Testis (tissue), 3 donors: ENCODE measurements around the gene RAD18. TPM values are rescaled to one million over a fixed set of nuclear protein-coding genes. Genes with fewer than 3 reads are reported as not detected.

Experiments used
- DNase-seq: peaks from one replicate; pipeline ENCODE4 v3.0.0-alpha.2; 2019
- H3K27ac ChIP-seq, 2 donors: fragments of 200-600 bp; sonication (generic); one replicate each; pipeline ENCODE4 v1.5.1; 2019
- H3K27me3 ChIP-seq: fragments of 200-600 bp; sonication (generic); one replicate; pipeline ENCODE4 v1.5.1; 2019
- H3K36me3 ChIP-seq: fragments of 200-600 bp; sonication (generic); one replicate; pipeline ENCODE4 v1.5.1; 2017; ENCODE audit warnings: low read depth; ENCODE audit errors: missing control alignments
- H3K4me1 ChIP-seq: fragments of 200-600 bp; sonication (generic); one replicate; pipeline ENCODE4 v1.5.1; 2019
- H3K4me3 ChIP-seq, 2 donors: fragments of 200-600 bp; sonication (generic); one replicate each; pipeline ENCODE4 v1.5.1; 2017 to 2019
- H3K9me3 ChIP-seq: fragments of 200-600 bp; sonication (generic); one replicate; pipeline ENCODE4 v1.5.1; 2017
- CTCF ChIP-seq, 3 experiments: fragments of 450-650 bp in 2 of 3; fragments of 200-600 bp in 1 of 3; sonication (generic) in 1 of 3; IDR thresholded peaks; one replicate each; pipeline ENCODE4 v1.5.1; 2016 to 2019; ENCODE audit warnings: antibody characterized with exemption in 3 of 3, mild to moderate bottlenecking in 2 of 3, moderate library complexity in 1 of 3
- POLR2A ChIP-seq: fragments of 450-650 bp; IDR thresholded peaks from one replicate; pipeline ENCODE4 v1.6.1; 2017; ENCODE audit warnings: antibody characterized with exemption, mild to moderate bottlenecking, moderate library complexity
- WGBS, 2 donors: methylation state at CpG; one replicate each; pipeline ENCODE4 v1.1.5; 2018; 5-methylcytosine and 5-hydroxymethylcytosine counted together
- intact Hi-C: fragments of 100-400 bp; cut with DNase I; formaldehyde crosslinking; loops from one replicate; pipeline ENCODE4 v1.15.1; 2023; ENCODE audit warnings: low total_unique reads
- polyA plus RNA-seq: library from polyadenylated mRNA; stranded (reverse); fragments of 350-450 nt; fragmentation: Illumina TruSeq; extraction: RNeasy Lipid Tissue Mini Kit (QIAGEN cat#74804); gene quantifications from one replicate; pipeline ENCODE4 v1.2.3, GENCODE V29; 2014; ENCODE audit warnings: low read depth, low replicate concordance; ENCODE audit not compliant: insufficient read depth
- small RNA-seq, 2 donors: library from RNA; depleted of rRNA; stranded (forward); fragments of <200 nt; gene quantifications; one replicate each; pipeline ENCODE3, GENCODE V24; 2016
- total RNA-seq, 2 donors: library from RNA; depleted of rRNA; stranded (reverse); fragments of >200 nt; gene quantifications; one replicate each; pipeline ENCODE4 v1.2.3, GENCODE V29; 2016

Gene RAD18
- total and polyA plus RNA-seq, 3 donors from 2014 or later: 7.6 to 27.0 (median 18.8) TPM

DNA sequence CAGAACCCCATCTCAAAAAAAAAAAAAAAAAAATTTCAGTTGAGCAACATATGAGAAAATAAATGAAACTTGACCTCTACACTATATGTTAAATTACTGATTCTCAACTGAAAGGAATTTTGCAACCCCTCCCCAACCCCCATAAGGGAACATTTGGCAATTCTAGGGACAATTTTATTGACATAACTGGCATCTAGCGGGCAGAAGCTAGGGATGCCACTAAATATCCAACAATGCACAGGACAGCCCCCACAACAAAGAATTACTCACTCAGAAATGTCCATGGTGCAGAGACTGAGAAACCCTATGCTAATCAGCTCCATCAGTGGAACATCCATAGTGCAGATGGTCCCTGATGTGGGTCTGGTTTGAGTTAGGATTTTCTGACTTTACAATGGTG, 135.6 kb downstream of the RAD18 start:
- no peak overlapping the region for H3K4me3 ChIP-seq
- H3K27me3 ChIP-seq: no peaks in the 10 kb centered on the region

More for the DNA sequence above, 135.6 kb downstream of the RAD18 start:
- no peaks in the 10 kb centered on the region for H3K9me3 ChIP-seq
- WGBS, 2 donors: 94 to 95% methylated on average over 1 of the region's 1 CpG
- no peak overlapping the region for H3K27ac ChIP-seq
- DNase-seq: no peak
- H3K4me1 ChIP-seq: no peaks in the 10 kb centered on the region
- TF ChIP-seq CTCF (IDR thresholded peaks at IDR 0.05) (no peak), POLR2A (no peak)
- intact Hi-C loops: no loop called here
- no peaks in the 10 kb centered on the region for H3K36me3 ChIP-seq

Small RNA genes within 50 kb of the gene (small RNA-seq; reads per million reads assigned to genes)
- gene RF00416: 0 reads per million in 2 donors

Other genes with a start within 250 kb of the RAD18 start
- not detected for gene CAV3, start 229.7 kb downstream of the RAD18 start, total RNA-seq
- gene CAV3, start 229.7 kb downstream of the RAD18 start, polyA plus RNA-seq: 1.3 TPM
- 1 to 10 TPM; 1.8 to 4.2 TPM for gene OXTR, start 193.9 kb downstream of the RAD18 start, total RNA-seq
- 0.58 TPM for gene OXTR, start 193.9 kb downstream of the RAD18 start, polyA plus RNA-seq